Endothelial cell of umbilical vein (primary cell): ENCODE measurements around the gene TNFRSF14. TPM values are rescaled to one million over a fixed set of nuclear protein-coding genes. Genes with fewer than 3 reads are reported as not detected.

Experiments used
- BruUV-seq: library from RNA; stranded (reverse); fragments of 400-500 nt; replicated peaks from 2 replicates; lab custom pipeline; 2021; lab: Mats Ljungman, UMichigan
- CTCF ChIA-PET: fragments of 300-600, 350-600 bp; sonication (Branson Sonifier 250); formaldehyde crosslinking; loops from one replicate; lab custom pipeline; 2021; ENCODE audit warnings: antibody characterized with exemption, inconsistent platforms; lab: Charles Lee
- POLR2A ChIA-PET: fragments of 300-600, 350-600 bp; sonication (Branson Sonifier 250); formaldehyde crosslinking; loops from one replicate; lab custom pipeline; 2021; ENCODE audit warnings: antibody characterized with exemption, inconsistent platforms; lab: Charles Lee
- DNase-seq: peaks from one replicate; pipeline ENCODE4 v3.0.0-alpha.2; 2011; ENCODE audit warnings: low read depth, low spot score
- FAIRE-seq: peaks from 2 replicates; lab custom pipeline; 2011; peaks lifted over from hg19 to GRCh38; lab: Jason Lieb, UNC
- H2AFZ ChIP-seq: 2 replicates; pipeline ENCODE4 v1.6.0; 2012; ENCODE audit warnings: low read depth, low read length, control low read depth, inconsistent platforms
- H3K27ac ChIP-seq: 2 replicates; pipeline ENCODE4 v1.5.1; 2011; ENCODE audit warnings: low read depth, mild to moderate bottlenecking, control low read depth, low read length, moderate library complexity; ENCODE audit not compliant: insufficient read depth
- H3K27me3 ChIP-seq, 2 experiments: 2 replicates each; pipeline versions ENCODE4 v1.6.0 to v1.6.1; 2011; ENCODE audit warnings: low read length in 2 of 2, mixed read lengths in 1 of 2; ENCODE audit not compliant: control insufficient read depth in 2 of 2, insufficient read depth in 2 of 2
- H3K36me3 ChIP-seq, 2 experiments: 2 replicates in 1 of 2; 3 replicates in 1 of 2; pipeline ENCODE4 v1.5.1; 2011; ENCODE audit warnings: low read length in 2 of 2, mild to moderate bottlenecking in 1 of 2, moderate library complexity in 1 of 2; ENCODE audit not compliant: control insufficient read depth in 2 of 2, insufficient read depth in 2 of 2; ENCODE audit errors: extremely low read depth in 1 of 2
- H3K4me1 ChIP-seq: 3 replicates; pipeline ENCODE4 v1.5.1; 2011; ENCODE audit warnings: mild to moderate bottlenecking, low read length; ENCODE audit not compliant: control insufficient read depth, insufficient read depth; ENCODE audit errors: extremely low read depth
- H3K4me2 ChIP-seq: 2 replicates; pipeline ENCODE4 v1.6.1; 2011; ENCODE audit warnings: low read length, control low read depth, mixed read lengths; ENCODE audit not compliant: insufficient read depth
- H3K4me3 ChIP-seq, 3 experiments: fragments of 200-600 bp in 1 of 3; sonication (generic), shearing (Covaris generic) in 1 of 3; replicated peaks in 1 of 3; 2 replicates each; pipeline ENCODE4 v1.5.1; 2011 to 2016; ENCODE audit warnings: control low read depth in 3 of 3, low read length in 3 of 3, mild to moderate bottlenecking in 2 of 3, inconsistent platforms in 1 of 3, low read depth in 1 of 3, moderate library complexity in 1 of 3; ENCODE audit not compliant: insufficient read depth in 1 of 3
- H3K79me2 ChIP-seq: 2 replicates; pipeline ENCODE4 v1.6.0; 2012; ENCODE audit warnings: low read length, inconsistent platforms; ENCODE audit not compliant: control insufficient read depth, insufficient read depth
- H3K9ac ChIP-seq: replicated peaks from 2 replicates; pipeline ENCODE3; 2011; ENCODE audit warnings: low read length, control low read depth; ENCODE audit not compliant: insufficient read depth; ENCODE audit errors: extremely low read depth
- H3K9me1 ChIP-seq: replicated peaks from 3 replicates; pipeline ENCODE4 v1.6.0; 2011; ENCODE audit warnings: mild to moderate bottlenecking, low read length; ENCODE audit not compliant: control insufficient read depth, insufficient read depth; ENCODE audit errors: extremely low read depth
- H3K9me3 ChIP-seq: replicated peaks from 2 replicates; pipeline ENCODE4 v1.5.1; 2012; ENCODE audit warnings: low read length, inconsistent platforms; ENCODE audit not compliant: control insufficient read depth, insufficient read depth
- H4K20me1 ChIP-seq: replicated peaks from 2 replicates; pipeline ENCODE3; 2011; ENCODE audit warnings: mild to moderate bottlenecking, low read length; ENCODE audit not compliant: control insufficient read depth, insufficient read depth; ENCODE audit errors: extremely low read depth
- CTCF ChIP-seq, 2 donors: IDR thresholded peaks; 1 replicate in 1 of 2; 2 replicates in 1 of 2; pipeline ENCODE4 v1.5.1; 2011; ENCODE audit warnings: low read length in 2 of 2, mild to moderate bottlenecking in 2 of 2, moderate library complexity in 2 of 2, control low read depth in 1 of 2, inconsistent platforms in 1 of 2, low read depth in 1 of 2; ENCODE audit not compliant: insufficient read depth in 1 of 2; ENCODE audit errors: extremely low read depth in 1 of 2
- EZH2 ChIP-seq: IDR thresholded peaks from 2 replicates; pipeline ENCODE4 v1.6.1; 2012; ENCODE audit warnings: borderline replicate concordance, low read depth, mild to moderate bottlenecking, moderate library complexity, low read length, inconsistent platforms; ENCODE audit not compliant: severe bottlenecking
- FOS ChIP-seq: IDR thresholded peaks from 2 replicates; pipeline ENCODE4 v1.6.1; 2011; ENCODE audit warnings: mild to moderate bottlenecking, low read length, moderate library complexity, borderline replicate concordance; ENCODE audit not compliant: insufficient read depth
- GATA2 ChIP-seq: IDR thresholded peaks from 2 replicates; pipeline ENCODE4 v1.7.0; 2011; ENCODE audit warnings: low read depth, mild to moderate bottlenecking, moderate library complexity, mixed read lengths, low read length; ENCODE audit not compliant: insufficient read length, insufficient read depth
- JUN ChIP-seq: IDR thresholded peaks from 2 replicates; pipeline ENCODE4 v1.6.1; 2011; ENCODE audit warnings: borderline replicate concordance, low read depth; ENCODE audit not compliant: insufficient read length, insufficient read depth
- MYC ChIP-seq: IDR thresholded peaks from one replicate; pipeline ENCODE4 v1.6.1; 2011; ENCODE audit warnings: mild to moderate bottlenecking, low read depth, low read length
- POLR2A ChIP-seq: IDR thresholded peaks from 2 replicates; pipeline ENCODE4 v1.6.1; 2012; ENCODE audit warnings: low read depth, mild to moderate bottlenecking, control low read depth, low read length
- POLR2AphosphoS5 ChIP-seq: IDR thresholded peaks from 2 replicates; pipeline ENCODE4 v1.6.1; 2012; ENCODE audit warnings: low read depth, mild to moderate bottlenecking, control low read depth, low read length, moderate library complexity; ENCODE audit not compliant: insufficient read depth
- dilution Hi-C: fragments of 300-500 bp; cut with MboI; formaldehyde crosslinking; loops from one replicate; pipeline ENCODE4 v1.15.0; 2019; ENCODE audit warnings: low sequenced_read_pairs; ENCODE audit not compliant: extremely low pct_ligation_motif_present
- intact Hi-C: fragments of 100-400 bp; cut with micrococcal nuclease; formaldehyde crosslinking; loops from one replicate; pipeline ENCODE4 v1.10.0; 2022
- polyA plus RNA-seq, 4 experiments: library from polyadenylated mRNA; depleted of rRNA in 3 of 4; stranded (reverse) in 3 of 4; unstranded in 1 of 4; fragments of >200 nt; gene quantifications; 2 replicates each; pipeline versions ENCODE4 v1.2.1 to v1.2.3, GENCODE V29; 2011 to 2012; ENCODE audit warnings: missing spikeins in 1 of 4
- total RNA-seq: library from RNA; stranded (reverse); gene quantifications from 2 replicates; pipeline ENCODE4 v1.2.3, GENCODE V29; 2021
- TF ChIP-seq, protein P1 (sequence below): IDR thresholded peaks from 2 replicates; pipeline ENCODE4 v1.6.1; 2011; ENCODE audit not compliant: insufficient read depth, insufficient read length

The TNFRSF14 gene
- total and polyA plus RNA-seq, 2 donors (not counting 3 experiments of a cell fraction or from before 2014, with no cell fraction given) = 40.9 to 49.4 TPM

DNA sequence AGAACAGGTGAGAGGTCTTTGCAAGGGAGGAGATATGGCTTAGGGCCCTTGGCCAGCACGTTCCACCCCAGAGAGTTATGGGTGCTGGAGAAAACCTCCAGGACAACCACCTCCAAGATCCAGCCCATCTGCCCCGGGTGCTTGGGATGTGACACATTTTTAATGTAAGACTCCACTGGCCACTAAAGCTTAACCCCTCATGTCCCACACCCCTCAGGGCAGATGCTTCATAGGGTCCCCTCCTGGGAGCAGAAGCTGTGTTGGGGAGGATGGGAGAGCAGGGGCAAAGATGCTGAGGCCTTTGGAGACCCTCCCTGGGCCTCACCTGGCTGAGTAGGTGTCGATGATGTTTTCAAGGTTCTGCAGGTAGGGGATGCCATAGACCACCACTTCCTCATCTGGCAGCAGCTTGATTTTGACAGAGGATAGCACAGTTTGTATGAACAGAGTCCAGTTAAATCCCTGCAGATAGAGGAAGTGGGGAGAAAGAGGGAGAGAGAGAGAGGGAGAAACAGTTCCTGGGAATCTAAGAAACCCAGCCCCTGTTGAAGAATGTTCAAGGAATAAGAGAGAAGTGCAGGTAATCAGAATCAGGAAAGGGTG lies 42.3 kb downstream of the TNFRSF14 start:
- TF ChIP-seq POLR2AphosphoS5 (no peak), GATA2 (no peak), EZH2 (no peak), CTCF (IDR thresholded peaks at IDR 0.05; ENCODE audit: extremely low read depth in 1 of 2, insufficient read depth in 1 of 2, low read depth in 1 of 2, low read length in 2 of 2) (no peak), JUN (no peak), POLR2A (no peak), FOS (no peak), MYC (no peak)
- TF ChIP-seq, protein P1, sequence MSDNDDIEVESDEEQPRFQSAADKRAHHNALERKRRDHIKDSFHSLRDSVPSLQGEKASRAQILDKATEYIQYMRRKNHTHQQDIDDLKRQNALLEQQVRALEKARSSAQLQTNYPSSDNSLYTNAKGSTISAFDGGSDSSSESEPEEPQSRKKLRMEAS = no peak
- no TSS peak for BruUV-seq
- Histone ChIP-seq H3K4me2 (no peak overlapping the region), H3K27ac (no peak overlapping the region), H3K9ac (no peak overlapping the region), H3K79me2 (no peaks in the 10 kb centered on the region), H3K36me3 (no peaks in the 10 kb centered on the region), H2AFZ (no peak overlapping the region), H3K4me3 (no peak overlapping the region), H4K20me1 (no peaks in the 10 kb centered on the region), H3K9me1 (no peaks in the 10 kb centered on the region), H3K9me3 (no peaks in the 10 kb centered on the region), H3K4me1 (peaks cover 8% of the 10 kb centered on the region), H3K27me3 (no peaks in the 10 kb centered on the region)
- intact Hi-C loops = no loop called here
- dilution Hi-C loops = no loop called here
- POLR2A ChIA-PET = no interaction called here
- CTCF ChIA-PET = no interaction called here
- DNase-seq (no peak), FAIRE-seq (no peak)
